ENCODE data around the gene WDR72.

Gene WDR72

DNA sequence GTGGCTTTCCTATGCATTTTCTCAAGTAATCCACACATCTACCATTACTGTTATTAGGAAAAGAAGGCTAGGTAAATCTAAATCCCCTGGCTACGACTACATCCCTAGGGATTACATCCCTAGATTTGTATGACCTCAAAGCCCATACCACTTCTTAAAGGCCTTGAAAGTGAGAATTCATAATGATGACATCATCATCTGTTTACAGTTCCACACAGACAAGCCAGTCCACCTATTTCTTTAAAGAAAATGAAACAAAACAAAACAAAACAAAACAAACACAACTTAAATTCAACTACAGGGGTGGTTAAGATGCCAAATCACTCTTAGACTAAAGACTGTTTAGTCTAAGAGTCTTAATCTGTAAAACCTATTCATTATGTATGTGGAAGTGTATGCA lies 5.7 kb downstream of the WDR72 start:
- Histone ChIP-seq H3K9me3 (ENCODE audit: control insufficient read depth, low read length) (no peaks in the 10 kb centered on the region), H3K4me1 (ENCODE audit: control insufficient read depth, insufficient read depth, low read length, poor library complexity, severe bottlenecking) (no peaks in the 10 kb centered on the region), H3K27ac (ENCODE audit: low read depth, low read length, severe bottlenecking) (no peak overlapping the region), H3K4me3 (ENCODE audit: extremely low read depth, insufficient read depth, low read length, poor library complexity, severe bottlenecking) (no peak overlapping the region), H3K36me3 (ENCODE audit: control insufficient read depth, insufficient read depth, low read length) (no peaks in the 10 kb centered on the region)
- 88 to 100% methylated on average over 1 of the region's 1 CpG for WGBS, 2 experiments (ENCODE audit: insufficient coverage in 2 of 2)

GRCh38 chr15:53752406-53752805 lies 7.1 kb downstream of the WDR72 start:
- no peaks in the 10 kb centered on the region for H3K4me1 ChIP-seq (ENCODE audit: control insufficient read depth, insufficient read depth, low read length, poor library complexity, severe bottlenecking)
- no peak overlapping the region for H3K4me3 ChIP-seq (ENCODE audit: extremely low read depth, insufficient read depth, low read length, poor library complexity, severe bottlenecking)
- H3K36me3 ChIP-seq (ENCODE audit: control insufficient read depth, insufficient read depth, low read length): no peaks in the 10 kb centered on the region
- WGBS, 2 experiments (ENCODE audit: insufficient coverage in 2 of 2): 77 to 79% methylated on average over 2 to 3 of the region's 4 CpGs
- H3K27ac ChIP-seq (ENCODE audit: low read depth, low read length, severe bottlenecking): no peak overlapping the region
- no peaks in the 10 kb centered on the region for H3K9me3 ChIP-seq (ENCODE audit: control insufficient read depth, low read length)

DNA sequence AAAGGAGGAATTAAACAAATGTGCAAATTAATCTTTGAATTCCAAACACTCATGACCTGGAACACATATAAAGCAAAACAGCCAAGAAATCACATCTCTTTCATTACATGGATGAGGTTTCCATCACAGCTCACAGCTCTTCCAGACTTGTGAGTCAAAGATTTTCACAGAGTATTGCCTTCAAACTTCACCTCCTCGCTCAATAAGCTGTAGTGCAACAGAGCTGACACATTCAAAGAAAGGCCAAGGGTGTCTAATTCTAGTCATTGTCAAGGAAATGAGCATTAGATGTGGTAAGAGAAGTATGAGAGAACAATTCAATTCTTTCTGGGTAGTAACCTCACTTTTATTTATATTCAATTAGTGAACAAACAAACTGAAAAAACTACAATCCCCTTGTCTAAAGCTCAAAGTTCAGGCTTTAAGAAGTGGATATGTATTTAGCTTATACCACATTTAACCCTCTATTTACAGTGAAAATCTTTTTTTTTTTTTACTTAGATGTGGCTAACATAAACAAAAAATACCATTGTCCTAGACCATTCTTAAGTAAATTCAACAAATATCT lies 11.9 kb downstream of the WDR72 start:
- H3K36me3 ChIP-seq (ENCODE audit: control insufficient read depth, insufficient read depth, low read length): no peaks in the 10 kb centered on the region
- no peak overlapping the region for H3K4me3 ChIP-seq (ENCODE audit: extremely low read depth, insufficient read depth, low read length, poor library complexity, severe bottlenecking)
- H3K4me1 ChIP-seq (ENCODE audit: control insufficient read depth, insufficient read depth, low read length, poor library complexity, severe bottlenecking): no peaks in the 10 kb centered on the region
- no peak overlapping the region for H3K27ac ChIP-seq (ENCODE audit: low read depth, low read length, severe bottlenecking)
- no peaks in the 10 kb centered on the region for H3K9me3 ChIP-seq (ENCODE audit: control insufficient read depth, low read length)
- 100% methylated on average over 1 of the region's 1 CpG; no CpG with 5 or more reads in 1 of the 2 experiments for WGBS, 2 experiments (ENCODE audit: insufficient coverage in 2 of 2)

GRCh38 chr15:53746101-53746500 lies 13.4 kb downstream of the WDR72 start:
- no peaks in the 10 kb centered on the region for H3K4me1 ChIP-seq (ENCODE audit: control insufficient read depth, insufficient read depth, low read length, poor library complexity, severe bottlenecking)
- H3K36me3 ChIP-seq (ENCODE audit: control insufficient read depth, insufficient read depth, low read length): no peaks in the 10 kb centered on the region
- no peak overlapping the region for H3K27ac ChIP-seq (ENCODE audit: low read depth, low read length, severe bottlenecking)
- H3K9me3 ChIP-seq (ENCODE audit: control insufficient read depth, low read length): no peaks in the 10 kb centered on the region
- no peak overlapping the region for H3K4me3 ChIP-seq (ENCODE audit: extremely low read depth, insufficient read depth, low read length, poor library complexity, severe bottlenecking)
- 100% methylated on average over 1 of the region's 3 CpGs; no CpG with 5 or more reads in 1 of the 2 experiments for WGBS, 2 experiments (ENCODE audit: insufficient coverage in 2 of 2)

DNA sequence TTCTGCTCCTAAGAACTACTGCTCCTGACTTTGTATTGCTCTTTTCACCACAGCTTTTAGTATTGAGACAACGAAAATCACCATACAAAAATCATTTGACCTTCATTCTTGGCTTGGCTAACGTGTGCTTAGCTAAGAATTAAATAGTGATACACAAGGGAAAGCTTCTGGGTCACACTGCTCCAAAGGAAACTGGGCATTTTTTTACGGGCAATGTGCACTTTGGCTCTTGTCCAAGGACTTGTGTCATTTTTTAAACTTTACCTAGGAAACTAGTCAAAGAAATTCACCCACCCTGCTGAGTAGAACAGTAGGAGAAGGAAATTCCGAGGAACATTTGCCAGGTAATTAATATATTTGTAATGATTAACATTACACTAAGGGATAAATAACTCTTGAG lies 19.8 kb downstream of the WDR72 start:
- Histone ChIP-seq H3K4me3 (ENCODE audit: extremely low read depth, insufficient read depth, low read length, poor library complexity, severe bottlenecking) (no peak overlapping the region), H3K27ac (ENCODE audit: low read depth, low read length, severe bottlenecking) (no peak overlapping the region), H3K36me3 (ENCODE audit: control insufficient read depth, insufficient read depth, low read length) (no peaks in the 10 kb centered on the region), H3K9me3 (ENCODE audit: control insufficient read depth, low read length) (no peaks in the 10 kb centered on the region), H3K4me1 (ENCODE audit: control insufficient read depth, insufficient read depth, low read length, poor library complexity, severe bottlenecking) (no peaks in the 10 kb centered on the region)
- 76 to 92% methylated on average over 2 of the region's 4 CpGs for WGBS, 2 experiments (ENCODE audit: insufficient coverage in 2 of 2)

- 96 to 100% methylated on average over 1 to 4 of the region's 4 CpGs for WGBS, 2 experiments (ENCODE audit: insufficient coverage in 2 of 2)
- Histone ChIP-seq H3K9me3 (ENCODE audit: control insufficient read depth, low read length) (no peaks in the 10 kb centered on the region), H3K27ac (ENCODE audit: low read depth, low read length, severe bottlenecking) (no peak overlapping the region), H3K36me3 (ENCODE audit: control insufficient read depth, insufficient read depth, low read length) (no peaks in the 10 kb centered on the region), H3K4me1 (ENCODE audit: control insufficient read depth, insufficient read depth, low read length, poor library complexity, severe bottlenecking) (no peaks in the 10 kb centered on the region), H3K4me3 (ENCODE audit: extremely low read depth, insufficient read depth, low read length, poor library complexity, severe bottlenecking) (no peak overlapping the region)
These were observed 20.3 kb downstream of the WDR72 start for GRCh38 chr15:53739187-53739586.

DNA sequence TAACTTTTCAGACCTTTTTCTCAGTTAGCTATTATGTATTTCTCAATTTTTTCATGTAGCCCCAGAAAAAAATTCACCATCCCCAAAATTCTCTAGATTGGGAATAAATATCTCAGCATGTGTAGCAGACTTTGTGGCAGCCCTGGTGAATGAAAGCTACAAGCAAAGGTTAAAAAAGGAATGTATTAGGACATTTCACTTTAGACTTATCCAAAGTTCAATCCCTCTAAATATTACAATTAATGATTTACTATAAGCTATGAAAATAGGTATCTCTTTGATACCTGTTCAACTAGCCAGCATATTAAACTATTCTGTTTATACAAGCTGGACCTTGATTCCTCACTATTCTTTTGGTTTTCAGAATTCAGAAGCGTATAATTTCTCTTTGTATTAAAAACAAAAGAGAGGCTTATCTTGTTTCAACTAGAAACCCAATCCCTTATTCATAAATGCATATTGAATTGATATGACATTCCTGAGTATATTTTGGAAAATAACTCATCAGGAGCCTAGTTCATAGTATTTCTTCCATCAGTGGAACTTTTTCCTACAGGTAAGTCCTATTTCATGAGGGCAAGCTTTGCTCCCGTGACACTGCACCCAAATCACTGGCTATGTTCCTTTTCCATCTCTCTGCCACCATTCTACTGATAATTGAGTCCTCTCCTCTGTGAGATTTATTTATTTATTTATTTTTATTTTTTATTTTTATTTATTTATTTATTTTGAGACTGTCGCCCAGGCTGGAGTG lies 38.0 kb downstream of the WDR72 start:
- no peak overlapping the region for H3K4me3 ChIP-seq (ENCODE audit: extremely low read depth, insufficient read depth, low read length, poor library complexity, severe bottlenecking)
- 80 to 90% methylated on average over 1 to 2 of the region's 3 CpGs for WGBS, 2 experiments (ENCODE audit: insufficient coverage in 2 of 2)
- H3K9me3 ChIP-seq (ENCODE audit: control insufficient read depth, low read length): no peaks in the 10 kb centered on the region
- no peak overlapping the region for H3K27ac ChIP-seq (ENCODE audit: low read depth, low read length, severe bottlenecking)
- H3K36me3 ChIP-seq (ENCODE audit: control insufficient read depth, insufficient read depth, low read length): no peaks in the 10 kb centered on the region
- H3K4me1 ChIP-seq (ENCODE audit: control insufficient read depth, insufficient read depth, low read length, poor library complexity, severe bottlenecking): no peaks in the 10 kb centered on the region

DNA sequence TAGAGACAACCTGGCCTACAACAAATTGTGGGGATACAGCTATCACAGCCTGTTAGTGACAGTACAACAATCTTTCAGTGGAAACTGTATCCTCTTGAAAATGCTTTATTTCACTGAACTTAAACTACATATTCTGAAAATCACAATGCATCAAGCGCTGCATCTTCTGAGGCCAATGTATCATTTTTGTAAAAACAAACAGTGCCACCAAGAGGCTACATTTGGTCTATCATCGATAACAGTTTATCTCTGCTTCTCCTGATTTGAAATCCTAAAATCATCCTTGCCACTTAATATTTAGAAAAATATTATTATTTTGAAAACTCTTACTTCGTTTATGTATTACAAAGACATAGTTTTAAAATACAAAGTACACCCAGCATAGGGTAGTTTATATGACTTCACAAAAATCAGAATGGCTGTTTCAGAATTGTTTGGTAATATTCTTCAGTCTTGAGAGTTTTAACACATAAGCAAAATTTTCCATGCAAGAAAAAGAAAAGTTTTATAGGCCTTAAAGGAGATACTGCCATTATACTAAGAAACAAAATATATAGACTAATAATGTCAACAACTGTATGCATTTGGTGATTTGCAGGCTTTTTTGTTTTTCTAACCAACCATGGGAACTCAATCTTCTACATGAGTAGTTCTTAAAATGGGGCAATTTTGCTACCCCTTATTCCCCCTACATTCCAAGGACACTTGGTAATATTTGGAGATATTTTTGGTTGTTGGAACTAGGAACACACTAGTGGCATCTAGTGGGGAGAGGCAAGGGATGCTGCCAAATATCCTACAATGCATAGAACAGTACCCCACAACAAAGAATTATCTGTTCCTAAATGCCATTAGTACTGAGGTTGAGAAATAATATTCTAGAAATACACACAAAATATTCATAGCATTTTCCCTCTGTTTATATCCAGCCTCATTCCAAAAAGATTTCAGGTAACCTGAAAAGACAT lies 42.3 kb downstream of the WDR72 start:
- H3K27ac ChIP-seq (ENCODE audit: low read depth, low read length, severe bottlenecking): no peak overlapping the region
- H3K4me3 ChIP-seq (ENCODE audit: extremely low read depth, insufficient read depth, low read length, poor library complexity, severe bottlenecking): no peak overlapping the region
- no peaks in the 10 kb centered on the region for H3K36me3 ChIP-seq (ENCODE audit: control insufficient read depth, insufficient read depth, low read length)
- 43 to 80% methylated on average over 1 of the region's 3 CpGs for WGBS, 2 experiments (ENCODE audit: insufficient coverage in 2 of 2)
- no peaks in the 10 kb centered on the region for H3K4me1 ChIP-seq (ENCODE audit: control insufficient read depth, insufficient read depth, low read length, poor library complexity, severe bottlenecking)
- H3K9me3 ChIP-seq (ENCODE audit: control insufficient read depth, low read length): no peaks in the 10 kb centered on the region

DNA sequence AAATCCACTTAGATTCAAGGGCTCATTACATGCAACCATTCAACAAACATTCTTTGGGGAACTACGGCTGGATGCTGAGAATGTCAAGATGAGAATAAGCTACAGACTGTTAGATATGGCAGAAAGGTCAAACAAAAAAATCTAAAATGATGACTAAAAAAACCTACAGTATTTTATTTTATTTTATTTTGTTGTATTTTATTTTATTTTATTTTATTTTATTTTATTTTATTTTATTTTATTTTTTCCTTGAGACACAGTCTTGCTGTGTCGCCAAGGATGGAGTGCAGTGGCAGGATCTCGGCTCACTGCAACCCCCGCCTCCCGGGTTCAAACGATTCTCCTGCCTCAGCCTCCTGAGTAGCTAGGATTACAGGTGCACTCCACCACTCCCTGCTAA lies 46.2 kb downstream of the WDR72 start:
- no peaks in the 10 kb centered on the region for H3K4me1 ChIP-seq (ENCODE audit: control insufficient read depth, insufficient read depth, low read length, poor library complexity, severe bottlenecking)
- no peak overlapping the region for H3K27ac ChIP-seq (ENCODE audit: low read depth, low read length, severe bottlenecking)
- WGBS, 2 experiments (ENCODE audit: insufficient coverage in 2 of 2): 80 to 96% methylated on average over 2 to 5 of the region's 6 CpGs
- no peak overlapping the region for H3K4me3 ChIP-seq (ENCODE audit: extremely low read depth, insufficient read depth, low read length, poor library complexity, severe bottlenecking)
- no peaks in the 10 kb centered on the region for H3K9me3 ChIP-seq (ENCODE audit: control insufficient read depth, low read length)
- no peaks in the 10 kb centered on the region for H3K36me3 ChIP-seq (ENCODE audit: control insufficient read depth, insufficient read depth, low read length)

DNA sequence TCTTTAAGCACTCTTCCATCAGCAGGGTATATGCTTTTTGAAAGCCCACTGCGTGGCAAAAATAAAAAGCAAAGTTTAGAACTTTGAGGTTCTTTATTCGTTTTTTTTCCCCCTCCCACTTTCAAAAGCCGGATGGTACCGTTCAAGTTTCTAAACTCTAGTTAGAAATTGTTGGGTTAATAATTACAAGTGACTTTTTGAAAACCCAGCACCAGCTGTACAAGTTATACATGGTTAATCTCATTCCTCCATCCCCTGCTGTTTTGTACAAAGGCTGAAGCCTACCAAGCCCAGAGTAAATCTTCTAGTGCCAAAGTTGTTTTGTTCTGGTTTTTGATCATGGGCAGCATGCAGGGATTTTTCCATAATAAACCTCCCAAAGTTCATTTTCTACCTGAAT lies 48.6 kb downstream of the WDR72 start:
- H3K36me3 ChIP-seq (ENCODE audit: control insufficient read depth, insufficient read depth, low read length): no peaks in the 10 kb centered on the region
- no peaks in the 10 kb centered on the region for H3K4me1 ChIP-seq (ENCODE audit: control insufficient read depth, insufficient read depth, low read length, poor library complexity, severe bottlenecking)
- no peak overlapping the region for H3K4me3 ChIP-seq (ENCODE audit: extremely low read depth, insufficient read depth, low read length, poor library complexity, severe bottlenecking)
- no peaks in the 10 kb centered on the region for H3K9me3 ChIP-seq (ENCODE audit: control insufficient read depth, low read length)
- no CpG with 5 or more reads among the region's 4 CpGs for WGBS, 2 experiments (ENCODE audit: insufficient coverage in 2 of 2)
- H3K27ac ChIP-seq (ENCODE audit: low read depth, low read length, severe bottlenecking): no peak overlapping the region

Measured in mesodermal cell (in vitro differentiated cells).